ENCODE results near the gene CYP4A22.
"Not testable (repeated sequence)": the region's sequence is repeated elsewhere in the genome, so short reads cannot be mapped to it uniquely, and the experiment has no call there.

Gene CYP4A22

GRCh38 chr1:47157957-47158356 is 20.7 kb downstream of the CYP4A22 start:
- DNase-seq (ENCODE audit: low read depth), result not testable (repeated sequence)

GRCh38 chr1:47160716-47161115 is 23.5 kb downstream of the CYP4A22 start:
- no peak for DNase-seq (ENCODE audit: low read depth)

- DNase-seq (ENCODE audit: low read depth), result no peak
Measured at GRCh38 chr1:47161298-47162040, 24.2 kb downstream of the CYP4A22 start.

DNA sequence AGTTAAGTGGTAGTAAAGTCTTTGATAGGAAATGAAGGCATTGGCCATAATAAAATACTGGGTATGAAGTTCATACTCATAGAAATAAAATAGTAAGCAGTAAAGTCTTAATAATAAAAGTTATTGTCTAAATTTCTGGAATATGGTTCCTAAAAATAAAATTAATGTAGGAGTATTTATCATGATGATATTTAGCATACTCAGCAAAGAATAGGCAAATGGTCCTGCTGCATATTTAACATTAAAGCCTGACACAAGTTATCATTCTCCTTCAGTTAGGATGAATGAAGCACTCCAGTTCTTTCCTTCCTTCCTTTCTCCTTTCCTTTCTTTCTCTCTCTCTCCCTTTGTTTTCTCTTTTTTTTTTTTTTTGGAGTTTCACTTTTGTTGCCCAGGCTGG is 27.3 kb downstream of the CYP4A22 start:
- DNase-seq (ENCODE audit: low read depth), result no peak

DNA sequence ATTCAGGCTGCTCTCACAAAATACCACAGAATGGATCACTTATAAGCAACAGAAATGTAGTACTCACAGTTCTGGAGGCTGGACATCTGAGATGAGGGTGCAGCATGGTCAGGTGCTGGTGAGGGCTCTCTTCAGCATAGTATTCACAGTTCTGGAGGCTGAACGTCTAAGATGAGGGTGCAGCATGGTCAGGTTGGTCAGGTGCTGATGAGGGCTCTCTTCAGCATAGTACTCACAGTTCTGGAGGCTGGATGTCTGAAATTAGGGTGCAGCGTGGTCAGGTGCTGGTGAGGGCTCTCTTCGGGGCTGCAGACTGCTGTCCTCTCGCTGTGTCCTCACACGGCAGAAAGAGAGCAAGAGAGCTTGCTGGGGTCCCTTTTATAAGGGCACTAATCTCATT is 35.5 kb downstream of the CYP4A22 start:
- DNase-seq (ENCODE audit: low read depth), result no peak

GRCh38 chr1:47174656-47175020 is 37.4 kb downstream of the CYP4A22 start:
- DNase-seq (ENCODE audit: low read depth), result no peak

- DNase-seq (ENCODE audit: low read depth), result peak; percentile 17
Measured at GRCh38 chr1:47175227-47175934, 38.1 kb downstream of the CYP4A22 start.

DNA sequence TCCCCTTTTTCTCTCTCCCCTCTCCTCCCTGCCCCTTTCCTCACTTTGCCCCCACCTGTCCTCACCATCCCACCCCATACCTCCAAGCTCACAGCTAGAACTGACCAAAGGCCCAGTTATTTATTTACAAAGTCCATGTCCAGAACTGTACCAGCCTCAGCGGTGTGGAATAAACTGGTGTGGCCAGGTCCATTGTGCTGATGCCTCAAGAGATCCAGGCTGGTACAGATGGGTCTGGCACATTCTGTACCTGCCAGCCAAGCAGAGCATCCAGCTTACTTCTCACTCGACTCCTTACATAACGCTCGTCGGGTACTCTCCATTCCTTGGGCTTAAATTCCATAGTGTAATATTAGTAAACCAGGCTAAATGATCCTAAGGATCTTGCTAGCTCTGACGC is 40.8 kb downstream of the CYP4A22 start:
- no peak for DNase-seq (ENCODE audit: low read depth)

GRCh38 chr1:47178654-47179016 is 41.4 kb downstream of the CYP4A22 start:
- DNase-seq (ENCODE audit: low read depth), result no peak

DNA sequence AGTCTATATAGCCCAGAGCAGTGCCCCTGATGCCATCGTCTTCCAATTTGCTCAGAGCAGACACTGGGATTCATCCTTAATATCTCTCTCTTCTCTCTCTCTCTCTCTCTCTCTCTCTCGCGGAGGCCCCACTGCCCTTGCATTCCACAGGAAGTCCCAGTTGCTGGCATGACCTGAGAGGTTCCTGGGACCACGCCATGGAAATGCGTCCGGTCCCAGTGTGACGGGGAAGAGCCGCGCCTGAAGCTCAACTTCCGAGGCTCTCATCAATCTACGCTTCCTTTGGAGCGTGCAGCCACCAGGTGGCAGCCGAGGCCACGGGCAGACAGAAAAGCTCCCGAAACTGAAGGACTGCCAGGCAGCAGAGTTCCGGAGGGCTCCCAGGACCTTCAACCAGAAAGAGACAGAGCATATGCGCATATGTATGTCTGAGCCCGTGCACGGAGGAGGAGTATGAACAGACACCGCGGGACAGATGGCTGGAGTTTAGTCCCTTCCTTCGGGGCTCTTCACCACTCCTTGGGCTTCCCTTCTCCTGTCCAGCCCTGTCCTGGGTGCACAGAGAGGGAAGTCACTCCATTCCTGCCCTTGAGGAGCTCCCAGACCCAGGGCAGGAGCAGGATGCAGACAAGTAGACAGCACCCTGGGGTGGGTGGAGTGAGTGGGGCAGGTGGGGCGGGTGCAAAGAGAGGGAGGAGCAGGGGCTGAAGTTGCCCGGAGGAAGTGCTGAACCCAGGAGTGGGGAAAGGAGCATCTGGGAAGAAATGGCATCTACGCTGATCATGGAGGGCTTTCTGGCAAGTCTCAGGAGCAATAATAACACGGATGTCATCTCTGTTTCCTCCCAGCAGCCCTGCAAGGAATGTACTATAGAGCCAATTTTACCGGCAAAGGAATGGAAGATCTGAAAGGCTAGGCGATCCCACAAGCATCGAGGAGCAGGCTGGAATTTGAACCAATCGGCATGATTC is 42.1 kb downstream of the CYP4A22 start:
- DNase-seq (ENCODE audit: low read depth), result peak; percentile 88

DNA sequence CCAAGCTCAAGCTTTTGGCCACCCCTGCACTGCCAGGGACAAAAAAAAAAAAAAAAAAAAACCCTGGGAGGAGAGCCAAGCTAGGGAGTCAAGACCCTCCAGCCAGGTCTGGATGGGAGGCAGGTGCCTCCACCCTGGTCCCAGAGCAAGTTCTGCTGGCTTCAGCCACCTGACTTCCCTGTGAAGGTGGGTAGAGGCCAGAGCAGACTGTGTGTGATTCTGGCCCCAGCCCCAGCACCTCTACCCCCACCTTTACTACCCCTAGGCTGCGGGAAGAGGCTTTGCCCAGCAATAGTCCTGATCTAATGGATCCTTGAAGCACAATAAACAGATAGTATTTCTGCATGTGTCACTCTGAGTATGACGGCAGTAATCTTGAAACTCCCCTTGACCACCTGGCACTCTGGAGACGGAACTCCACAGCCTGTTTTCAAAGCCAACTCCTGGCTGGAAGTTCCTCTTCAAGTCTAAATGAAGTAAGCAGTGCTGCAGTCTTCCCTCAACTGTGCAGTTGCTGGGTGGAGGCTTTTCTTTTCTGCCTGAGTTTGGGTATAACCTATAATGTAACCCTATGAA is 42.8 kb downstream of the CYP4A22 start:
- DNase-seq (ENCODE audit: low read depth), result no peak

GRCh38 chr1:47180603-47181094 is 43.4 kb downstream of the CYP4A22 start:
- DNase-seq (ENCODE audit: low read depth), result no peak

DNA sequence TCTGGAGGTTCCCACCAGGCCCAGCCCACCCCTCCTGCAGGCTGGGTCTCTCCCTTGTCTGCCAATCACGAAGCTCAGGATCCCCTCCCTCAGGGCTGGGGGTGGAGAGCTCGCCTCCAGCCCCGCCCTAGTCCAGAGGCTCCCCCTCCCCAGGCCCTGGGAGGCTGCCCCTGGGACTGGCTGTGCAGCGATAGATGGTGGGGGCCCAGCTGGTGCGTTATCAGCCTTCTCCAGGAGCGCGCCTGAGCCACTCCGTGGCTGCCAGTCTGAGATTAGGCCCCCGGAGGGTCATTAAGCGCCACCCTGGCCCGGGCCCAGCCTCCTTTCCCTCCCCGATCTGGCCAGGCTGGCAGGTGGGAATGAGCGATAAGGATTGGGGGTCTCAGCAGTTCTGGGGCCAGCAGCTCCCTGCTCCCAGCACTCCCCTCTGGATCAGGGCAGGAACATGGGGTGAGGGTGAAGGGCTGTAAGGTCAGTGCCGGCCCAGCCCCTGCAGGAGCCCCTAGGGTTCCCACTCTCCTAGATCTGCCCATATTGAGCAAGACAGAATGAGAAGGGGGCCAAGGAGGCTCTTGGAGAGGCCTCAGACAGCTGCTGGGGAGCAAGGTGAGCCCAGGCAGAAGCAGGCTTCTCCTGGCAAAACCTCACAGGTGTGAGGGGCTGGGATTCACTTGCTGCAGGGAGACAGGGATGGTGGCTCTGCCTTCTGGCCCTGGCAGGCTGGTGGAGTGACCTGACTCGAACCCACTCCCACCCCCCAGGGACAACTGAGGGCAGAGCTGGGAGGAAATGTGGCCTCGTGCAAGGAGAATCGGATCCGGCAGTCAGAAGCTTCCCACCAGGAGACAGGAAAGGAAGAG is 44.1 kb downstream of the CYP4A22 start:
- DNase-seq (ENCODE audit: low read depth), result no peak

DNA sequence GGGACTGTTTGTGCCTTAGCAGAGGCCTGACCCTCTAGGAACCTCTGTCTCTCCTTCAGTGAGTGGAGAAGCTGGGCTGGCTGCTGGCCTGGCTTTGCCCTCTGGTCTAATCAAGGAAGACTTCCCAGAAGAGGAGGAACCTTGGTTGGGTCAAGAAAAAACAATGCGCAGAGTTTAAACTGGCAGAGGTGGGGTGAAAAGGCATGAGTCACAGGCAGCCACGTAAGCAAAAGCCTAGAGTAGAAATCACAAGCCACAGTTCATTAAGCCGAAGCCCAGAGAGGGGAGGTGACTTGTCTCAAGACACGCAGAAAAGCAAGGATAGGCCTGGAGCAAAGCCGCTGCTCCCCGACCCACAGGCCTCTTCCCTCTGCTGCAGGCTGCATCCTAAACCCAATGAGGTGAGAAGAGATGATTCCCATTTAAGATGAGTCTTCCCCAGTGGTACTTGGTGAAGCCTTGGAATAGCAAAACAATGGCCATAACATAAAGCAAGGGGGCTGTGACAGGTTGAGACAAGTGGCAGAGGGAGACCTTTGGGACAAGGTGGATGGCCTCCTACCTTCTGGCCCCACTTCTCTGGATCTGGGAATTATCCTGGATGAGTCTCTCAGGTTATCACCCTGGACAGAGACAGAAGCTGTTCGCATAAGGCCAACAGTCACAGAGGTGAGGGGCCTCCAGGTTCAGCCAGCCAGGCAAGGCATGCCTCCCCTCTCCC is 44.9 kb downstream of the CYP4A22 start:
- DNase-seq (ENCODE audit: low read depth), result no peak

GRCh38 chr1:47182676-47183235 is 45.5 kb downstream of the CYP4A22 start:
- DNase-seq (ENCODE audit: low read depth), result no peak

GRCh38 chr1:47183308-47184089 is 46.3 kb downstream of the CYP4A22 start:
- no peak for DNase-seq (ENCODE audit: low read depth)

DNA sequence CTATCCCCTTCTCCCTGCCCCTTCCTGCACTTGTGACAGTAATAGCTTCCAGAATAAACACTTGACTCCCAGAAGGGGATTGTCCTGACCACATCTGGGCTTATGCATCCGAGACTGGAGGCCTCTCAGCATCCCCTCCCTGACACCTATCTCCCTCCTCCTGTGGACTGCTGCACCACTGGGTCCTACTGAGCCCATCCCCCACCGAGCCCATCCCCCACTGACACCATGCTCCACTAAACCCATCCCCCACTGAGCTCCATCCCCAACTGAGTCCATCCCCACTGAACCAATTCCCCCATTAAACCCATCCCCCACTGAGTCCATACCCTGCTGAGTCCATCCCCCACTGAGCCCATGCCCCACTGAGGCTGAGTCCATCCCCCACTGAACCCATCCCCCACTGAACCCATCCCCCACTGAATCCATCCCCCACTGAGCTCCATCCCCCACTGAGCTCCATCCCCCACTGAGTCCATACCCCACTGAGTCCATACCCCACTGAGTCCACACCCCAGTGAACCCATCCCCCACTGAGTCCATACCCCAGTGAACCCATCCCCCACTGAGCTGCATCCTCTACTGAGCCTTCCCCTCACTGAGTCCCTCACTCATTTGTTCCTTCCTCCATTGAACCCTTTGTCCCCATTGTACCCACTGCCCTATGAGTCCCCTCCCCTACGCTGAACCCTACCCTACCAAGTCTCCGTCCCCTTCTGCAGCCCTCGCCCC is 47.0 kb downstream of the CYP4A22 start:
- no peak for DNase-seq (ENCODE audit: low read depth)

- no peak for DNase-seq (ENCODE audit: low read depth)
Measured at GRCh38 chr1:47184822-47185677, 47.8 kb downstream of the CYP4A22 start.

Data from GM04504 (cell line).